AML-193 (cell line): ENCODE results near the gene GPT2.

ENCODE experiments used
- DNase-seq, 2 experiments: peaks; one replicate each; lab custom pipeline; 2025; lab: John Stamatoyannopoulos, UW

GPT2 gene

DNA sequence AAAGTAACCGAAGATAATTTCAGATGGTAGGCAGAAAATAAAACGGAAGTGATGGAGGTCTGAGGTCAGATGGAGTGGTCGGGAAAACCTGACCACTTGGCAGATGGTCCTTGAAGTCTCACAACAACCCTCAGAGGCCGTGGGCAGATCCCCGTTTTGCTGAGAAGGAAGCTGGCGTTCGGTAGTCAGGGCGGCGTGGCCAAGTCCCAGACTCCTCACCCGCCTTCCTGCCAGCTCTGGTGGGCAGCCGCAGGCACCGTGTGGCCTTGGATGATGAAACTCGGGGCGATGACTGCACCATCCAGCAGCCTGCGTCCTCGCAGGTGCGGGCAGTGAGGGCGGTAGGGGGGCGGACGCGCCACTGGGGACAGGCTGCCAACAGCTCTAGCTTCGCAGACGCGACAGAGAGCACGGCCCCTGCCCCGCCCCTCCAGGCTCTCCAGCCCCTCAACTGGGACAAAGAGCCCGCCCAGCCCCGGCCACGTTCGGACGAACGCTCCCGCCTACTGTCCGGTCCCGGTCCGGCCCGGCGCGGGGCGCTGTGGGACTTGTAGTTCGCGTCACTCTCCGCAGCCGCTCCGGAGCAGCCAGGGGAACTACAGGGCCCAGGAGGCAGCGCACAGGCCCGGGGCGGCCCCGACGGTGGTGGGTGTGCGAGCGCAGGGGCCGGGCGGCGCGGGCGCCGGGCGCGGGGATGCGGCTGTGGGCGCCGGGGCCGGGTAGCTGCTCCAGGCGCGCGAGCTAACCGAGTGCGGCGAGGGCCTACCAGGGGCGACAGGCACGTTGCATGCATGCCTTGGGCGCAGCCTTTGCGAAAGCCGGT lies at the start of gene GPT2:
Gene GPT2 (plus strand): TSS at position 673 of the 823 bp plus-strand sequence. CDS start 354 bp downstream, outside the sequence.
- DNase-seq: peak; percentile 75 to 78

GRCh38 chr16:46836534-46837530 lies 47.3 kb upstream of the GPT2 start:
- DNase-seq: no peak

GRCh38 chr16:46839986-46840443 lies 44.1 kb upstream of the GPT2 start:
- no peak for DNase-seq

DNA sequence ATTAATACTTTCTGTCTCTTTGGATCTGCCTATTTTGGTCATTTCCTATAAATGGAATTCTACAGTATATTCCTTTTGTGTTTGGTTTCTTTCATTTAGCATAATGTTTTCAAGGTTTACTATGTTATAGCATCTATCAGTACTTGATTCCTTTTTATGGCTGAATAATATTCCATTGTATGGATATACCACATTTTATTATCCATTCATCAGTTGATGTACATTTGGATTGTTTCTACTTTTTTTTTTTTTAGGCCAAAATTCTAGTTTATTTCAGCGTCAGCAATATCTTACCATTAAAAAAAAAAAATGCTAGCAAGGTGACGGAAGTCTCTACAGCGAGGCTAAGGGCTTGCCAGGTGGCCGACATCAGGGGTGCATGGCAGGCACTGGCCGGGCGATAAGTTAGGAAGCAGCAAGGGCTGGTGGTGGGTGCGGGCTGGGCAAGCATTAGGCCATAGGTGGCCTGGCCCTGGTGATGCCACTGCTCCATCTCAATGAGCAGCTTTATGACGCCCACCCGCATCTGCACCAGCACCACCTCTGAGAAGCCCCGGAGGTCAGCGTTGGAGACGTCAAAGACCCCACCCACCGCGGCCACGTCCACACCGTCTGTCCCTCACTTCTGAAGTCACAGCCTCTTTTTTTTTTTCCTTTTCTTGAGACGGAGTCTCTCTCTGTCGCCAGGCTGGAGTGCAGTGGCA lies 41.8 kb upstream of the GPT2 start:
- DNase-seq: no peak

- DNase-seq: no peak
Measured at GRCh38 chr16:46843898-46844642, 40.1 kb upstream of the GPT2 start.

GRCh38 chr16:46844771-46845170 lies 39.4 kb upstream of the GPT2 start:
- no peak for DNase-seq

DNA sequence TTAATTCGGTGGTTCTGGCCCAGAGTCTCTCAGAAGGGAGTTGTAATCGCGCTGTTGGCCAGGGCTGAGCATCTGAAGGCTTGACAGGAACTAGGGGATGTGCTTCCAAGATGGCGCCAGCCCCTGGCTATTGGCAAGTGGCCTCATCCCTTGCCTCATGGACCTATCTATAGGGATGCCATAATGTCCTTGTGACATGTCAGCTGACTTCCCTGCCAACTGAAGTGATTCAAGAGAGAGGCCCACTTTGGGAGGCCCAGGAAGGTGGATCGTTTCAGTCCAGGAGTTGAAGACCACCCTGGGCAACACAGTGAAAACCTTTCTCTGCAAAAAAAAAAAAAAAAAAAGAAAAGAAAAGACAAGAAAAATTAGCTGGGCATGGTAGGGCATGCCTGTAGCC lies 38.2 kb upstream of the GPT2 start:
- DNase-seq: no peak

GRCh38 chr16:46848768-46849764 lies 35.1 kb upstream of the GPT2 start:
- DNase-seq: no peak

DNA sequence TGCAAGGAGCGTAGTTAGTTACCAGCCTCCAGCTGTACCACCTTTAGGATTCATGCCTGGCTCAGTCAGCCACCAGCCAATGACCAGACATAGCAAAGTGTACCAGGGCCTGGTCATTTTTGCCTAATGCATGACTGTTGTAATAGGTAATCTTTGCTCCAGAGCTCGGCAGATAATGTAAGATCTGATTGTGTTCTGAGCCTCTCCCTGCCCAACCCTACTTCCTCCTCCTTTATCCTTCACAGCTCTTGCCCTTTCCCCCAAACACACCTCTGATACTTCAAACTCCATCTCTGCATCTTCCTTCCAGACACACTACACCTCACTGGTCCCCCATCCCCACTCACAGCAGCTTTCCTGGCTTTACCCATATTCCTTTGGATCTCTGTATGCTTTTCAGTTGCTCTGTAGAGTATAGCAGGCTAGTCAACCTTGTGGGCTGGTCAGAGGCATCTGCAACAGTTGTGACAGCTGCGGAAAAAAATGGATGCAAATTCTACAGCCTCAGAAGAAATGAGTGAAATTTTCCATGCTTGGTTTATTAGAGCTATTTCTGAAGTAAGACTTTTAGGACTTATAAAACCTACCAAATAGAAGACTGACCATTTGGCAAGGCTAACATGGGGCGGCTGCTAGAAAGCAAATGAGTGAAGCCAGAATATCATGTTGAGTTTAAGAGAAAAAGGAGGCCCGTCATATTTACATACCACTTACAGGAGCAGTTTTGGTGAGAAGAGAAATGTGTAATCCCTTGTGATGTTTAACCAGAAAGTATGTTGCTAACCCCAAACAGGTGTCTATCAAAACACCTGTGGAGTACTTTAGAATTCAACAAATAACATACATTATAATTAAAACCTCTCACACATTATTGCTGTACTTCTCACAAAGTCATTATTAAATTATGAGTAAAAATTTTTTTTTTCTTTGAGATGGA lies 33.3 kb upstream of the GPT2 start:
- no peak for DNase-seq

- no peak for DNase-seq
Measured at GRCh38 chr16:46852130-46852529, 32.0 kb upstream of the GPT2 start.

- peak; percentile 44 to 57 for DNase-seq
Measured at GRCh38 chr16:46853713-46854443, 30.3 kb upstream of the GPT2 start.

DNA sequence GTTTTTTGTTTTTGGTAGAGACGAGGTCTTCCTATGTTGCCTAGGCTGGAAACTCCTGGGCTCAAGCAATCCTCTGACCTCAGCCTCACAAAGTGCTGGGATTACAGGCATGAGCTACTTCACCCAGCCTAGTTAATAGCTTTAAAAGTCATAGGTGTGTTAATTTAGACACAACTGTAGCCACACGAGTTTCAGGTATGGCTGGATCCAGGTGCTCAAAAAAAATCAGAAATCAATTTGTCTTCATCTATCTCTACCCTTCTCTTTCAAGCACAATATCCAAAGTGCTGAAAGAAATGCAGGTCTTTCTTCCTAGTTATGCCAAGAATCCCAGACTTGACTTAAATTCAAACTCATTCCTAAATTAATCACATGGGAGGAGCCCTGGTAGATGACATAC lies 29.3 kb upstream of the GPT2 start:
- no peak for DNase-seq

DNA sequence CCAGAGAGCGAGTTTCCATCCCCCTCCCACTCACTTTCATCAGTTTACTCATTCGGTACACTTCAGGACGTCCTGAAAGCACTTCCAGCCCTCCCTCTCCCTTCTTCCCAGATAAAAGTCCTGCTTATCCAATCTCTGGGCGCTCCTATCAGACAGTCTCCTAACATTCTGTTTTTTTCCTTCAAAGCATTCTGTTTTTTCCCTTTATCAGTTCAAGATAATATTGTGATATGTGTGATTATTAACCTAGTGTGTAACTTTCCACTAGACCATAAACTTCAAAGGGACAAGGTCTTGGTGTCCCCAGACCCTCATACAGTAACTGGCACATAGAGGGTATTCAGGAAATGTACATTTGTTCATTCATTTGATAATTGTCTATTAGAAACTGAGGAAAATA lies 28.8 kb upstream of the GPT2 start:
- no peak for DNase-seq

- peak in 1 of 2 experiments; percentile 22 for DNase-seq
Measured at GRCh38 chr16:46857368-46857945, 26.7 kb upstream of the GPT2 start.

DNA sequence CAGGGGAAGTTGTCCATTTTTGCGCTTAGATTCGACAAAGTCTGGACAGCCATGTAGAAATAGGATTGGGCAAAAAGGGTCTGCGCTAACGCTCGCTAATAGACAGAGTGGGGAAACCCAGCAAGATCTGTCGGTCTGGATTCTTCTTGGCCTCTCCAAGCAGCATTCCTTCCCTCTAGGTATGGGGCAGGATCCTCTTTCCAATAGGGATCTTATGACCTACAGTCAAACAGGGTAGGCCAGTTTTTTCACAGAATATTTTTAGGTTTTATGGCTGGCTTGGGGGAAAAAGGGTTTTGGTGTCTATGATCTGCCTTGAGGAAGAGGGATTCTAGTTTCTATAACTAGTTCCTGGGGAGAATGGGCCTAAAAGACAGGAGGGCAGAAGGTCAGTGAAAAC lies 26.0 kb upstream of the GPT2 start:
- DNase-seq: no peak

- DNase-seq: no peak
Measured at GRCh38 chr16:46859719-46860152, 24.4 kb upstream of the GPT2 start.

GRCh38 chr16:46862555-46863447 lies 21.4 kb upstream of the GPT2 start:
- no peak for DNase-seq
